Right lung (tissue), 5 donors: ENCODE measurements around the gene SPRED2. TPM values are rescaled to one million over a fixed set of nuclear protein-coding genes. Genes with fewer than 3 reads are reported as not detected.

ENCODE experiments used
- DNase-seq, 2 donors: peaks; one replicate each; pipeline ENCODE4 v3.0.0-alpha.2; 2013
- polyA plus RNA-seq, 5 donors: library from polyadenylated mRNA; unstranded; fragments of 120-200 nt; gene quantifications; one replicate each; pipeline versions ENCODE4 v1.2.1 to v1.2.3, GENCODE V29; 2013; ENCODE audit warnings: inconsistent platforms in 1 of 5, low replicate concordance in 1 of 5; ENCODE audit not compliant: insufficient read length in 5 of 5, insufficient read depth in 1 of 5

The SPRED2 gene
- polyA plus RNA-seq, 5 donors: 27.3 to 39.5 (median 34.7) TPM

GRCh38 chr2:65443509-65444186 is 11.2 kb upstream of the SPRED2 start:
- no peak for DNase-seq

GRCh38 chr2:65442420-65443020 is 10.1 kb upstream of the SPRED2 start:
- DNase-seq: no peak

GRCh38 chr2:65438137-65438899 is 5.9 kb upstream of the SPRED2 start:
- no peak for DNase-seq

- DNase-seq: no peak
These were observed 5.2 kb upstream of the SPRED2 start for GRCh38 chr2:65437392-65438135.

GRCh38 chr2:65436824-65437221 is 4.4 kb upstream of the SPRED2 start:
- DNase-seq: no peak

- peak; percentile 95 for DNase-seq
These were observed 3.9 kb upstream of the SPRED2 start for GRCh38 chr2:65436169-65436823.

GRCh38 chr2:65435625-65436168 is 3.3 kb upstream of the SPRED2 start:
- DNase-seq: peak; percentile 87 to 90

- no peak for DNase-seq
These were observed 2.3 kb upstream of the SPRED2 start for GRCh38 chr2:65434592-65435241.

- DNase-seq: peak; percentile 55 to 64
These were observed 775 bp downstream of the SPRED2 start for GRCh38 chr2:65431421-65432226.

GRCh38 chr2:65430603-65431420 is 1.6 kb downstream of the SPRED2 start:
- peak; percentile 50 to 66 for DNase-seq

- DNase-seq: no peak
These were observed 2.4 kb downstream of the SPRED2 start for GRCh38 chr2:65429786-65430602.

- DNase-seq: no peak
These were observed 4.9 kb downstream of the SPRED2 start for GRCh38 chr2:65427532-65427931.

GRCh38 chr2:65425276-65425675 is 7.1 kb downstream of the SPRED2 start:
- DNase-seq: no peak

- no peak for DNase-seq
These were observed 8.0 kb downstream of the SPRED2 start for GRCh38 chr2:65424391-65424790.

- no peak for DNase-seq
These were observed 11.0 kb downstream of the SPRED2 start for GRCh38 chr2:65421432-65421748.

- no peak for DNase-seq
These were observed 11.5 kb downstream of the SPRED2 start for GRCh38 chr2:65420712-65421431.

- no peak for DNase-seq
These were observed 14.8 kb downstream of the SPRED2 start for GRCh38 chr2:65417509-65418085.
